ENCODE results near the gene MCTP2.

The MCTP2 gene

GRCh38 chr15:94442480-94442879, 211.1 kb downstream of the MCTP2 start:
- POLR2A ChIA-PET (ENCODE audit: low non-redundant PET): no interaction called here
- CTCF ChIA-PET: no interaction called here
- TF ChIP-seq CTCF (conservative IDR thresholded peaks at IDR 0.05; ENCODE audit: low read depth): no peak
- H3K27ac ChIP-seq: no peak overlapping the region
- no peak for DNase-seq (ENCODE audit: low spot score)

DNA sequence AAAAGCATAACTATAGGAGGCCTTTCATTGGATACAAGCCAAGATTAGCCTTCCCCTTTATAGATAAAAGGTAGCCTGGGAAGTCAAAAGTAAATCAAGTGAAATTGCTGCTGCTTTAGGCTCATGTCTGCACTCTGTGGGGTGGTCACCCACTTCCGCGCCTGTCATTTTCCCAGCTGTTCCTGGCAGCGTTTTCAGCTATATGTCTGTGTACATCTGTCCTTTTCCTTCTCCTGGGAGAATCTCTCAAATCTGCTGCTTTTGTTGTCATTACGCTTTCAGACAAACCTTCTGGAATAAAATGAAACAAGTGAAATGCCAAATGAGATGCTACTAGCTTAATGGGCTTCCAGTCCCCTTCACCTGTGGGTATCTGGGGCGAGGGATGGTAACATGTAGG, 211.8 kb downstream of the MCTP2 start:
- ChIA-PET CTCF (no interaction called here), POLR2A (ENCODE audit: low non-redundant PET) (no interaction called here)
- no peak for DNase-seq (ENCODE audit: low spot score)
- no peak for TF ChIP-seq CTCF (conservative IDR thresholded peaks at IDR 0.05; ENCODE audit: low read depth)
- H3K27ac ChIP-seq: no peak overlapping the region

- ChIA-PET POLR2A (ENCODE audit: low non-redundant PET) (no interaction called here), CTCF (no interaction called here)
- no peak for TF ChIP-seq CTCF (conservative IDR thresholded peaks at IDR 0.05; ENCODE audit: low read depth)
- no peak for DNase-seq (ENCODE audit: low spot score)
- no peak overlapping the region for H3K27ac ChIP-seq
Measured at GRCh38 chr15:94445566-94446160, 214.3 kb downstream of the MCTP2 start.

- CTCF ChIA-PET: no interaction called here
- no peak for TF ChIP-seq CTCF (conservative IDR thresholded peaks at IDR 0.05; ENCODE audit: low read depth)
- DNase-seq (ENCODE audit: low spot score): no peak
- POLR2A ChIA-PET (ENCODE audit: low non-redundant PET): no interaction called here
- H3K27ac ChIP-seq: no peak overlapping the region
Measured at GRCh38 chr15:94446441-94446840, 215.1 kb downstream of the MCTP2 start.

DNA sequence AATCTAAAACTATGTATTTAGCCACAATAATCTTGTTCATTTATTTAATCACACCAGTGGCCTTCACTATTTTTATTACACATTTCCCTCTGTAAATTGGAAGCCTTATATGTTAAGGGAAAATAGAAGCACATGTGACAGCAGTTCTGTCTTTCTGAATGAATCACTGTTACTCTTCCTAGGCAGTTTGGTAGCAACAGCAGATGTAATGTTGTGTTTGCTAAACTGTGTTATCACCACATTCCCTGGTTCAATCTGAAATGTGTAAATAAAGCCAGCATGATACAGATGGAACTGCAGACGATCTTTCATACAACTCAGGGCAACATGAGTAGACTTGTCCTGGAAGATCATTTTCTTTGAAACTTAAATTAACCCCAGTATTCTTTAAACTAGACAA, 220.1 kb downstream of the MCTP2 start:
- CTCF ChIA-PET: no interaction called here
- no peak overlapping the region for H3K27ac ChIP-seq
- TF ChIP-seq CTCF (conservative IDR thresholded peaks at IDR 0.05; ENCODE audit: low read depth): no peak
- POLR2A ChIA-PET (ENCODE audit: low non-redundant PET): no interaction called here
- DNase-seq (ENCODE audit: low spot score): no peak

GRCh38 chr15:94453227-94453988, 222.0 kb downstream of the MCTP2 start:
- ChIA-PET CTCF (interaction anchor here (0.6 kb wide), 1 partner anchor 123 kb away, joined by 4 read pairs; no protein-coding TSS in a partner anchor), POLR2A (ENCODE audit: low non-redundant PET) (no interaction called here)
- H3K27ac ChIP-seq: no peak overlapping the region
- no peak for TF ChIP-seq CTCF (conservative IDR thresholded peaks at IDR 0.05; ENCODE audit: low read depth)
- DNase-seq (ENCODE audit: low spot score): peak; percentile 13

Data from RWPE1 (cell line).